Occipital lobe (tissue), 2 donors: Measurements from ENCODE around the gene AAR2. TPM values are rescaled to one million over a fixed set of nuclear protein-coding genes. Genes with fewer than 3 reads are reported as not detected.

Source experiments
- DNase-seq: peaks from one replicate; lab custom pipeline; 2025; lab: John Stamatoyannopoulos, UW
- total RNA-seq: library from RNA; depleted of rRNA; stranded (reverse); fragments of >200 nt; gene quantifications from one replicate; pipeline ENCODE4 v1.2.3, GENCODE V29; 2014

AAR2 gene
- total RNA-seq, 1 donor from 2014 or later, result 24.3 TPM

GRCh38 chr20:36275441-36276189 lies 39.3 kb downstream of the AAR2 start:
- DNase-seq, result no peak

DNA sequence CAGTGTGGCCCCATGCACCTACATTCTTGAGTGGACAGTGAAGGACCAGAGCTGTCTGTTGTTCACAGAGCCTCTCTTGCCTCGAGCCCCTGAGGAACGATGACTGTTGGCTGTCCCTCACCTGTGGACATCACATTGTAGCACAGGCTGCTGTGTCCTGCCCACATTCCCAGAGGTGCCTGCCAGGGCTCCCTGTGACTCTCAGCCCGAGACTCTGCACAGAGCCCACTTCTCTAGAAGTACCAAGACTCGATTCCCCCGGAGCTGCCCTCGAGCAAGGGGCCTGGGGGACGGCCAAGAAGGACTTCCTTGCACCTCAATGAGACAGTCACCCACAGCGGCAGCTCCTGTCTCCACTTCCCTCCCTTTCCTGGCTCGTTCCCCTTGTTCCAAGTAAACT lies 41.3 kb downstream of the AAR2 start:
- no peak for DNase-seq

GRCh38 chr20:36279362-36279761 lies 43.1 kb downstream of the AAR2 start:
- DNase-seq, result no peak

GRCh38 chr20:36279776-36280175 lies 43.5 kb downstream of the AAR2 start:
- DNase-seq, result no peak

- no peak for DNase-seq
These were observed 45.6 kb downstream of the AAR2 start for GRCh38 chr20:36281785-36282380.

GRCh38 chr20:36284751-36285150 lies 48.5 kb downstream of the AAR2 start:
- DNase-seq, result no peak

DNA sequence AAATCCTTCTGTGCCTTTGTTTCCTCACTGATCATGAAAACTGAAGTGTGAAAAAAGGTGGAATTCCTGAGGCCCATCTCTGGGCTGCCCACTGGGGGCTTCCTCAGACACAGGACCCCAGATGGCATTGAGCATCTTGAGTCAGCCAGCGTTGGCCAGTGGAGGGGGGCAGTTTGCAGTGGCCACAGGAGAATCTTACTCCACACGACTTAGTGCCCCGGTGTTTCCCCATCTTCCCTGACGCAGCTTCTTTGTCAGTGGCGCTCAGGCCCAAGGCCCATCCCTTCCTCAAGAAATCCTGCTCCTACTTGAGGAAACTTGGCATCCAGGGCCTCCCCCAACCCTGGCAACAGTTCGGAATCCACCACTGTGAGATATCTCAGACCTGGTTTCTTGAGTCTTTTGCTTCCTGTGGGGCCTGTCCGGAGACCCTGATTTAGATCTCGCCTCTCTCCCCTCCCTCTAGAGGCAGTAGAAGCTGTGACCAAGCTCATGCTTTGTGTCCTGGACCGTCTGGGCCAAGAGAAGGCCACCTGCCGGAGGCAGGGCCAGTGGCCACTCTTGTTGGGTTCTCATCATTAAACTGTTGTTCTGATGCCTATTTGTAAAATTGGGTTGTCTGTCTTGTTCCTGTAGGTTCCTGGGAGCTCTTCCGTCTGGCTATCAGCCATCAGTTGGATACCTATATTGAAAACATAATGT lies 49.6 kb downstream of the AAR2 start:
- no peak for DNase-seq

- no peak for DNase-seq
These were observed 61.4 kb downstream of the AAR2 start for GRCh38 chr20:36297656-36298055.

DNA sequence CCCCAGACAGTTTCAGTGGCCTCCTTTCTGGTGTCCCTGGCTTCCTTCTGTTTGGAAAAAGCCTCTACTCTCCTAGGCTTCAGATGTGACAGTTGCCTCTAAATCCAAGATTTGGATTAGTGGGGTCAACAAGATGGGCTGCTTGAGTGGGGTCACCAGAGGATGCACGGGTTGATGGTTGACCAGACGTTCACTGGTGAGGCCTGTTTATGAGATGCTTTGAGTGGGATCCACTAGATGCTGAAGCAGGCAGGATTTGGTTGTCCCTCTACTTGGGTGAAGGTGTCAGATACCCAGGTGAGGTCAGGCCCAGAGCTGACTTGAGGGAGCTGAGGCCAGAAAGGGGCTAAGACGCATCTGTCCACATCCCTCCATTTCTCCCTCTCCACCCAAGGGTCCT lies 61.8 kb downstream of the AAR2 start:
- DNase-seq, result no peak

GRCh38 chr20:36298795-36299339 lies 62.6 kb downstream of the AAR2 start:
- DNase-seq, result no peak

GRCh38 chr20:36299459-36299858 lies 63.2 kb downstream of the AAR2 start:
- no peak for DNase-seq

- no peak for DNase-seq
These were observed 65.3 kb downstream of the AAR2 start for GRCh38 chr20:36301359-36302119.

- no peak for DNase-seq
These were observed 66.8 kb downstream of the AAR2 start for GRCh38 chr20:36303020-36303595.

- no peak for DNase-seq
These were observed 67.6 kb downstream of the AAR2 start for GRCh38 chr20:36303831-36304230.

- DNase-seq, result no peak
These were observed 68.7 kb downstream of the AAR2 start for GRCh38 chr20:36304786-36305495.

GRCh38 chr20:36305602-36306551 lies 69.6 kb downstream of the AAR2 start, which contains the start of gene DLGAP4:
Gene DLGAP4, plus strand, starts transcription at chr20:36306339. Its CDS starts 125,379 bp downstream, at chr20:36431718.
- no peak for DNase-seq
